SK-N-SH (cell line): Measurements from ENCODE around the gene TOX2. TPM values are rescaled to one million over a fixed set of nuclear protein-coding genes. Genes with fewer than 3 reads are reported as not detected.

ENCODE experiments used
- CTCF ChIA-PET: fragments of 300-600, 350-600 bp; formaldehyde crosslinking; extraction: SDS; loops from one replicate; lab custom pipeline; 2021; lab: Yijun Ruan, JAX
- POLR2A ChIA-PET: fragments of 350-600 bp; sonication (Branson Sonifier 250); formaldehyde crosslinking; extraction: SDS; loops from one replicate; lab custom pipeline; 2020; ENCODE audit warnings: antibody characterized with exemption, inconsistent platforms; lab: Yijun Ruan, JAX
- DNase-seq: peaks from one replicate; pipeline ENCODE4 v3.0.0; 2012
- H2AFZ ChIP-seq: fragments of 200-600 bp; sonication (generic); 2 replicates; pipeline ENCODE4 v1.8.1; 2016; ENCODE audit warnings: antibody characterized with exemption, mild to moderate bottlenecking, low read depth
- H3F3A ChIP-seq: fragments of 200-600 bp; sonication (generic); replicated peaks from 2 replicates; pipeline ENCODE3; 2016; ENCODE audit warnings: antibody characterized with exemption, mild to moderate bottlenecking; ENCODE audit not compliant: insufficient read depth
- H3K27ac ChIP-seq, 2 experiments: fragments of 200-500 bp in 1 of 2; fragments of 200-600 bp in 1 of 2; sonication (Bioruptor generic) in 1 of 2; sonication (generic), shearing (Covaris generic) in 1 of 2; 2 replicates each; pipeline versions ENCODE4 v1.5.1 to v1.6.1; 2014 to 2016; ENCODE audit warnings: low read depth in 2 of 2, inconsistent platforms in 1 of 2, low read length in 1 of 2, mild to moderate bottlenecking in 1 of 2, mixed read lengths in 1 of 2
- H3K27me3 ChIP-seq: fragments of 200-600 bp; sonication (generic), shearing (Covaris generic); 2 replicates; pipeline ENCODE4 v1.6.1; 2016; ENCODE audit warnings: mixed run types; ENCODE audit not compliant: insufficient read depth
- H3K36me3 ChIP-seq, 2 experiments: fragments of 200-500 bp in 1 of 2; fragments of 200-600 bp in 1 of 2; sonication (Bioruptor generic) in 1 of 2; sonication (generic) in 1 of 2; replicated peaks in 1 of 2; 2 replicates each; pipeline versions ENCODE3 to v1.5.1; 2014 to 2016; ENCODE audit warnings: low read length in 1 of 2, mild to moderate bottlenecking in 1 of 2; ENCODE audit not compliant: insufficient read depth in 2 of 2, control insufficient read depth in 1 of 2
- H3K4me1 ChIP-seq, 2 experiments: fragments of 200-500 bp in 1 of 2; fragments of 200-600 bp in 1 of 2; sonication (Bioruptor generic) in 1 of 2; sonication (generic), shearing (Covaris generic) in 1 of 2; 2 replicates each; pipeline versions ENCODE4 v1.5.1 to v1.6.1; 2014 to 2016; ENCODE audit warnings: low read depth in 1 of 2, low read length in 1 of 2, mixed run types in 1 of 2; ENCODE audit not compliant: insufficient read depth in 2 of 2, control insufficient read depth in 1 of 2
- H3K4me2 ChIP-seq: fragments of 200-600 bp; sonication (generic), shearing (Covaris generic); 2 replicates; pipeline ENCODE4 v1.6.1; 2017; ENCODE audit warnings: mixed run types
- H3K4me3 ChIP-seq, 2 experiments: fragments of 200-500 bp in 1 of 2; fragments of 200-600 bp in 1 of 2; sonication (Bioruptor generic) in 1 of 2; sonication (generic), shearing (Covaris generic) in 1 of 2; 2 replicates each; pipeline versions ENCODE4 v1.5.1 to v1.8.1; 2014 to 2016; ENCODE audit warnings: low read depth in 2 of 2, inconsistent platforms in 1 of 2, low read length in 1 of 2, mild to moderate bottlenecking in 1 of 2, mixed read lengths in 1 of 2, moderate library complexity in 1 of 2
- H3K79me2 ChIP-seq: fragments of 200-600 bp; sonication (generic); 2 replicates; pipeline ENCODE4 v1.8.1; 2017; ENCODE audit warnings: mild to moderate bottlenecking; ENCODE audit not compliant: insufficient read depth
- H3K9ac ChIP-seq: fragments of 200-600 bp; sonication (generic); 2 replicates; pipeline ENCODE4 v1.6.1; 2017; ENCODE audit warnings: mixed run types
- H3K9me2 ChIP-seq: fragments of 200-600 bp; sonication (generic); 2 replicates; pipeline ENCODE4 v1.6.1; 2017; ENCODE audit warnings: mixed run types
- H3K9me3 ChIP-seq: fragments of 200-600 bp; sonication (generic); 2 replicates; pipeline ENCODE4 v1.6.1; 2017; ENCODE audit warnings: mixed run types, mild to moderate bottlenecking, moderate library complexity
- H4K20me1 ChIP-seq: fragments of 200-600 bp; sonication (generic); 2 replicates; pipeline ENCODE4 v1.6.1; 2017; ENCODE audit warnings: mild to moderate bottlenecking, mixed run types; ENCODE audit not compliant: insufficient read depth
- CTCF ChIP-seq: fragments of 200-600 bp; sonication (generic); IDR thresholded peaks from 2 replicates; pipeline ENCODE4 v1.6.1; 2017; ENCODE audit warnings: antibody characterized with exemption, mild to moderate bottlenecking, moderate library complexity
- ELF1 ChIP-seq: IDR thresholded peaks from 2 replicates; pipeline ENCODE4 v1.4.0; 2012
- EZH2phosphoT487 ChIP-seq: fragments of 200-600 bp; sonication (generic); IDR thresholded peaks from 2 replicates; pipeline ENCODE4 v1.6.1; 2017; ENCODE audit warnings: low read depth, mixed run types, mild to moderate bottlenecking, antibody characterized with exemption, moderate library complexity, borderline replicate concordance
- FOXJ3 ChIP-seq: sonication (generic); formaldehyde crosslinking; IDR thresholded peaks from 2 replicates; pipeline ENCODE4 v1.5.1; 2020; ENCODE audit warnings: mild to moderate bottlenecking, missing genetic modification reagents
- JUND ChIP-seq: IDR thresholded peaks from 2 replicates; pipeline ENCODE4 v1.4.0; 2012
- MAX ChIP-seq: IDR thresholded peaks from 2 replicates; pipeline ENCODE4 v1.4.0; 2012; ENCODE audit warnings: low read depth
- MXI1 ChIP-seq: IDR thresholded peaks from 2 replicates; pipeline ENCODE4 v1.6.1; 2012; ENCODE audit warnings: mild to moderate bottlenecking, low read depth, low read length, improper control_type of control experiment
- NRF1 ChIP-seq: IDR thresholded peaks from 2 replicates; pipeline ENCODE4 v1.6.1; 2012; ENCODE audit warnings: low read depth, mild to moderate bottlenecking, low read length
- POLR2AphosphoS5 ChIP-seq: IDR thresholded peaks from 2 replicates; pipeline ENCODE4 v1.6.1; 2012; ENCODE audit warnings: low read depth, low read length
- RAD21 ChIP-seq: IDR thresholded peaks from 2 replicates; pipeline ENCODE4 v1.6.1; 2012; ENCODE audit warnings: mild to moderate bottlenecking, low read length
- REST ChIP-seq: IDR thresholded peaks from 2 replicates; pipeline ENCODE4 v1.6.1; 2012; ENCODE audit warnings: mild to moderate bottlenecking, low read depth, low read length, moderate library complexity
- WGBS: methylation state at CpG from one replicate; pipeline ENCODE4 v1.1.6; 2017; ENCODE audit warnings: low lambda C conversion rate; 5-methylcytosine and 5-hydroxymethylcytosine counted together
- polyA plus RNA-seq, 3 experiments: library from polyadenylated mRNA; depleted of rRNA; stranded (reverse); fragments of >200 nt; gene quantifications; 2 replicates each; pipeline ENCODE4 v1.2.3, GENCODE V29; 2012

Gene TOX2
- polyA plus RNA-seq, 1 of the 3 experiments (the other 2 are of a cell fraction) = 15.4 TPM

DNA sequence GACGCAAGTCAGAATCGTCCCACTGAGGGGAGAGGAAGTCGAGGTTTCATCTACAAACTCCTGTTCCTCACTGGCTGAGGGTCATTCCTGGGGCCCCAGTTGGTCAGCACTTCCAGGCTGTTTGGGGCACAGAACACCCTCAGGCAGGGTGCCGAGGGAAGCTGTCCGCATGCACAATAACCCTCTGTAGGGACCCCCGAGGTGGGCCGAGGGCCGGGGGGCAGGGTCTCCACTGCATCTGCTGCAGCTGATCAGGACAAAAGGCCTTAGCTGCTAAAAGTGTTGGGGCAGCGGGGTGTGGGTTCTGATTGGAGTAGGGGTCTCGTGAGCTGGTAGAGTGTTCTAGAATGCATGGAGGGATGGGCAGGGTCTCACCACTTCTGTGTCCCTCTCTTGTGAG is 125.1 kb downstream of the TOX2 start:
- Histone ChIP-seq H2AFZ (no peak overlapping the region), H3K9ac (no peak overlapping the region), H3K27me3 (no peaks in the 10 kb centered on the region), H3K9me2 (no peaks in the 10 kb centered on the region), H3K4me2 (no peak overlapping the region), H3F3A (no peaks in the 10 kb centered on the region), H4K20me1 (no peaks in the 10 kb centered on the region), H3K27ac (no peak overlapping the region), H3K4me1 (peaks cover 0 to 29% of the 10 kb centered on the region in 2 experiments; a peak in 1 of 4 replicates), H3K4me3 (no peak overlapping the region), H3K9me3 (no peaks in the 10 kb centered on the region), H3K79me2 (no peaks in the 10 kb centered on the region), H3K36me3 (no peaks in the 10 kb centered on the region)
- no peak for DNase-seq
- TF ChIP-seq JUND (no peak), MXI1 (no peak), NRF1 (no peak), ELF1 (no peak), CTCF (no peak), POLR2AphosphoS5 (no peak)
- ChIA-PET CTCF (interaction anchor here (1.0 to 3.2 kb wide), 4 partner anchors 16 to 290 kb away, joined by 4 to 13 read pairs (median 6); no protein-coding TSS in a partner anchor), POLR2A (interaction anchor here (0.9 kb wide), 1 partner anchor 12 kb away, joined by 3 read pairs; no protein-coding TSS in a partner anchor)
- WGBS = 89% methylated on average over 10 of the region's 10 CpGs

DNA sequence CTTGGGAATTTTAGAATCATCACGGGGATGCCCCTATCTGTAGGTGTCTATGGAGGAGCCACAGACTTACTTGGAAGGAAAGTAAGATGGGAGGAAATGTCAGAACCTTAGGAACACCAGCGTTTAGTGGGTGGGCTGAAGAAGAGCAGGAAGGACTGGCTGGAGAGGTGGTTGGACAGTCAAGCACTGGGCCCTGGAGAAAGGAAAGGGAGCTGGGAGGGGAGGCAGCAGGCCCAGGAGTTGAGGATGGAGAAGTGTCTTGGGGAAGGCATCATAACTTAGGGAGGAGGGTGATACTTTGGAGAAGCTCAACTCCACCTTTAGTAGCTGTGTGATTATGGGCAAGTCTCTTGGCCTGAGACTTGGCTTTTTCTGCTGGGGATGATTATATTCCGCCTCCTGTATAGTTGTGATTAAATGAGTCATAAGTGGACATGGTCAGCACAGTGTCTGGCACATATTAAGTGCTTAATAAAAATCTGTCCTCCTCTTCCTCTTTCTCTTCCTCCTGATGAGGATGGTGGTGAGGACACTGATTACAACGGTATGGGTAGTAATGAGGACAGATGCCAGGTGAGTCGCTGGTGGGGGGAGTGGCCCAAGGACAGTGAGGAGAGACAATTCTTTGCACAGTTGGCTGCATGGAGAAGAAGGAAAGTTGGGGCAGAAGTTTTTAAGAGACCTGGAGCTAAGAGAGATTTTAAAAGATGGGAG is 125.7 kb downstream of the TOX2 start:
- Histone ChIP-seq H3K9ac (no peak overlapping the region), H3K4me1 (peaks cover 0 to 29% of the 10 kb centered on the region in 2 experiments; a peak in 1 of 4 replicates), H3K9me2 (no peaks in the 10 kb centered on the region), H3K27ac (no peak overlapping the region), H3K4me3 (no peak overlapping the region), H3K9me3 (no peaks in the 10 kb centered on the region), H3K79me2 (no peaks in the 10 kb centered on the region), H4K20me1 (no peaks in the 10 kb centered on the region), H2AFZ (no peak overlapping the region), H3K4me2 (no peak overlapping the region), H3F3A (no peaks in the 10 kb centered on the region), H3K36me3 (no peaks in the 10 kb centered on the region)
- CTCF ChIA-PET = interaction anchor here (1.1 to 3.2 kb wide), 2 partner anchors 15 to 272 kb away, joined by 3 to 13 read pairs; no protein-coding TSS in a partner anchor
- no peak for DNase-seq
- TF ChIP-seq REST (no peak), EZH2phosphoT487 (no peak), MXI1 (no peak), MAX (no peak), FOXJ3 (no peak), RAD21 (no peak)
- TF ChIP-seq, all 33 proteins: peak for 0
- POLR2A ChIA-PET = no interaction called here
- WGBS = 88% methylated on average over 5 of the region's 5 CpGs
- no peaks in the 10 kb centered on the region for H3K27me3 ChIP-seq
